HTERT RPE-1 (cell line): ENCODE results near the gene MAST2.
"Not testable (repeated sequence)": the region's sequence is repeated elsewhere in the genome, so short reads cannot be mapped to it uniquely, and the experiment has no call there.

Experiments
- in situ Hi-C: fragments of 300-500 bp; cut with MboI; formaldehyde crosslinking; loops from 4 replicates; pipeline ENCODE4 v1.14.3; 2020; ENCODE audit warnings: low sequenced_read_pairs

The MAST2 gene

DNA sequence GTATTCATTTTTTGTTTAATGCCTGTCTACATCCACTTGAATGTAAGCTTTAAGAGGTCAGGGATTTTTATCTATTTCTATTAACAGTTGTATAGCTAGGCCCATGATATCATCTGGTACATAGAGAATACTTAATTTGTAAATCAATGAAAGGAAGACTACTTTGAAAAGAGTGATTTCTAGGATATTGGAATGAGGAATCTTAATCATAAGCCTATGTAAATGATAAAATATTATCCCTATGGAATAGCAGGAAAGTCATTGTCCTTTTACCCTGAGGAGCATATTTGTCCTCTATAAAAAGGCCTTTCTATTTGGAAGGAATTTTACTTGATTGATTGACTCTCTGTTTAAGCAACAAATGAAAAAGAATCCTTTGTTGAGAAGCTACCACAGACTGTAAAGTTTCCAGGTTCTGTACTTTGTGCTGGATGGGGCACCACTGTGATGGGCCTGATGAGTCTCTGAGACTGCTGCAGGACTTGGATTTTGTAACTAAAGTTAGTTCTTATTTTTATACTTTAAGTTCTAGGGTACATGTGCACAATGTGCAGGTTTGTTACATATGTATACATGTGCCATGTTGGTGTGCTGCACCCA is 53.8 kb downstream of the MAST2 start:
- in situ Hi-C loops = no loop called here

DNA sequence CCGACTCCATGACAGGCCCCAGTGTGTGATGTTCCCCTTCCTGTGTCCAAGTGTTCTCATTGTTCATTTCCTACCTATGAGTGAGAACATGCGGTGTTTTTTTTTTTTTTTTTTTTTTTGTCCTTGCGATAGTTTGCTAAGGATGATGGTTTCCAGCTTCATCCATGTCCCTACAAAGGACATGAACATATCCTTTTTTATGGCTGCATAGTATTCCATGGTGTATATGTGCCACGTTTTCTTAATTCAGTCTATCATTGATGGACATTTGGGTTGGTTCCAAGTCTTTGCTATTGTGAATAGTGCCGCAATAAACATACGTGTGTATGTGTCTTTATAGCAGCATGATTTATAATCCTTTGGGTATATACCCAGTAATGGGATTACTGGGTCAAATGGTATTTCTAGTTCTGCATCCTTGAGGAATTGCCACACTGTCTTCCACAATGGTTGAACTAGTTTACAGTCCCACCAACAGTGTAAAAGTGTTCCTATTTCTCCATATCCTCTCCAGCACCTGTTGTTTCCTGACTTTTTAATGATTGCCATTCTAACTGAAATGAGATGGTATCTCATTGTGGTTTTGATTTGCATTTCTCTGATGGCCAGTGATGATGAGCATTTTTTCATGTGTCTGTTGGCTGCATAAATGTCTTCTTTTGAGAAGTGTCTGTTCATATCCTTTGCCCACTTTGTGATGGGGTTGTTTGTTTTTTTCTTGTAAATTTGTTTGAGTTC is 54.5 kb downstream of the MAST2 start:
- in situ Hi-C loops = not testable (repeated sequence)

DNA sequence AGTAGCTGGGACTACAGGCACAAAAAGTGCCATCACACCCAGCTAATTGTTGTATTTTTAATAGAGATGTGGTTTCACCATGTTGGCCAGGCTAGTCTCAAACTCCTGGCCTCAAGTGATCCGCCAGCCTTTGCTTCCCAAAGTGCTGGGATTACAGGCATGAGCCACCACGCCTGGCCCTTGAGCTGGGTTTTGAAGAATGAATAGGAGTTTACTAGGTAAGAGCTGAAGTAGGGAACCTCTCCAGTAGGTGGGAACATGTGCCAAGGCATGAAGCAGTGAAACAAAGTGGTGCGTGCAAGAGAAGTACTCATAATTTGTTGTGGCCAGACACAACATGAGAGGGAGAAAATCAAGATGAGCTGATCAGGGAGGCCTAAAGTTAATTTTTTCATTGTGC is 55.8 kb downstream of the MAST2 start:
- in situ Hi-C loops = no loop called here

DNA sequence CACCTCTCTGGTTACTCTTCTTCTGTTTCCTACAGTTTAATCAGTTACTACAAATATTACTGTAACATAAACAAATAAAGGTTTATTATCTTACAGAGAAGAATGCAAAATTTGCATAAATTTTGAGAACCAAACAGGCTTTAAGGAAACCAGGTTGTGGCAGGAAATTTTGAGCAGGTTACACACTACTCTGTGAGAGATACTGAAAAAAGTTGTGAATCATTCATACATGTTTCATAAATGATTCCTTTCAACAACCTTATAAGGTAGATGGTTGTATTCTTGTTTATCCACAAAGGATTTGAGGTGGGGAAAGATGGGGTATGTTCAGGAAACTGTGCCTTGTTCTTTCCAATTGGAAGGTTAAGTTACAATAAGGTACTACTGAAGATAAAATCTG is 58.6 kb downstream of the MAST2 start:
- in situ Hi-C loops = no loop called here

DNA sequence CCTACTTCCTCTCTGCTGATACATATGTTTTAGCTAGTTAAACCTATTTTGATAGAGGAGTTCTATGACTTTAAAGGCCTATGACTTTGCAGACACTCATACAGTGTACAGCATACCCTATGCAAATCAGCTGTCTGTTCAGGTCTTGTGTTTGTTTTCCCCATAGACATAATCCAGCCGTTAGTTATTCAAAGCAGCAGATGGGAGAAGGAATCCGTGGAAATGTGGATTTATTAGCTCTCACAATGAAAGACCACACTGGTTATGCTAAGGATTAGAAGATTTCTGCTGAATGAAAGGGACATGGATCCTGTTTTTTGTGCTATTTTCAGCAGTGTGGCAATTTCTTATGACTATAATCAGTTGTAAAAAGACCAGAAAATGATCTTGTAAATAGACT is 59.8 kb downstream of the MAST2 start:
- in situ Hi-C loops = no loop called here

DNA sequence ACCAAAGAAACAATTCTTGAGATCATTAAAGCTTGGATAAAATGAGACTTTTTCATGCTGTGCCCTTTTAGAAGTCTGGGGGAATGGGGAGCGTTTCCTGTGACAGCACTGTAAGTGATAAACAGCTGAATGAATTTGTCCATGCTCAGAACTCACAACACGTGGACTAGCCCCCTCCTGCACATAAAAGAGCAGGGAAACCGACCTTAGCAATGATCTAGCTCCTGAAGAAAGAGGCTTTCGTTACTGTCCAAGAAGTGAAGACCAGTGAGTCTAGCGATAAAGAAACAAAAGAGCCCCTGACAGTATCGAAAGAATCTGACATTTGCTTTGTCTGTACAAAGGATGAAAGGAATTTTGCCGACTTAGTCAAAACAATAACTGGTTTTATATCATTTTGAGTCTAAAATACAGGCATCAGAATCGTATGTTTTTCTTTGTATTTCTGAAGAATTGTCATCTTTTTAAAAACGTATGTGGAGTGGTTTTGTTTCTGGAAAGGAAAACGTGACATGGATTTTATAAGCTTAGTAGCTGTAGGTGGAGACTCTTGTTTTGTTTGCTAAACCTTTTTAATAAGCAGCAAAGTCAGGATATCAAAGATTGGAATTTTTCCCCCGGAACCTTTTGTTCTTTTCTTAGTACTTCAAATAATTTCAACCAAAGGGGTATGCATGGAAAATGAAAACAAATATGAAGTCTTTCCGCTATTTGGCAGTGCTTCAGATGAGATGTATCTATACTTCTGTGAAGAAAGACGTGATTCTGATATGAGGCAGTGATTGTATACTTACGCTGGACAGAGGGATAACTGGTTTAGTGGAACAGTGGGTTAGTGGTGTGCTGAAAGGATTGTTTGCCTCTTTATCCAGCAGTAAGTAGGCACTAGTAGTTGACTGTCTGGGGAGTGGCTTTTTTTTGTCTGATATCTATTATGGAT is 61.0 kb downstream of the MAST2 start:
- in situ Hi-C loops = no loop called here

DNA sequence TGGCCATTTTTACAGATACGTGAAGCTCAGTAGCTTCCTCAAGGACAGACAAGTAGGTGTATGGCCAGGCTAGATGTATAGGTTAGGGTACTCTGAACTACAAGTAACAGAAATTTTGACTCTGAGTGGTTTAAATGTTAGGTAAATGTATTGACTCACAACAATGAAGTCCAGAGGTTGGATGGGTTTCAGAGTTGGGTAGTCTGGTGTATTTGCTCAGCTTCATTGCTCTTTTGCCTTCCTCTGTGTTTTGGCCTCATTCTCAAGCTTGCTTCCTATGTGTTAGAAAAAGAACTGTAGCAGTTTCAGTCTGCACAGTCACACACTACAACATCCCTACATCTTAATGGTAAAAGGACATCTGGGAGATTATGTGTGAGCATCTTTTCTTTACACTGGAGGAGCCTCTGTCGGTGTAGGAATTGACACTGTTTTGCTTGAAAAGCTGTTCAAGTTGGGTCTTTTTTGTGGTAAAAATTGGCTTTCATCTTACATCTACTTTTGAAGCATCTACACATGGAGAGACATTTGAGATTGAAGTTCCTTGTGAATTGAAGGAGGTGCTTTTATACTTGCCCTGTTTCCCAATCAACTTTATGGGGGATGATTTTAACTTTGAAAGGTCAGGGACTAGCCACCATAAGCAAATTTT is 64.4 kb downstream of the MAST2 start:
- in situ Hi-C loops = no loop called here

DNA sequence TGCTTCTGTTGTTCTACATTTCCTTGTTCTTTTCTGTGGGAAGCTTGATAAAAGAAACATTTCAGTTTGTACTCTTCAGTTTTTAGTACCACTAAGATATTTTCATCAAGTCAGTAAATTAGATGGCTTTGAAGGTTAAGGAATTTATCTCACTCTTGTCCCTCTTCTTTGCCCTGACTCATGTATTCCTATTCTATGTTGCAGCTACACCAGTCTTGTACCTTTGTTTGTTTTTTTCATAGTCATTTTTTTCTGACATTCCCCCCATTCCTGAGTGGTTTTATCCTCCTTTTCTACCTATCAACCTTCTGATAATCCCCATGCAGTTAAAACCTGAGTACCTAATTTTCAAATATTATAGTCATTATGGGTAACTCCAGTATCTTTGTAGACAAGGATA is 65.4 kb downstream of the MAST2 start:
- in situ Hi-C loops = no loop called here

DNA sequence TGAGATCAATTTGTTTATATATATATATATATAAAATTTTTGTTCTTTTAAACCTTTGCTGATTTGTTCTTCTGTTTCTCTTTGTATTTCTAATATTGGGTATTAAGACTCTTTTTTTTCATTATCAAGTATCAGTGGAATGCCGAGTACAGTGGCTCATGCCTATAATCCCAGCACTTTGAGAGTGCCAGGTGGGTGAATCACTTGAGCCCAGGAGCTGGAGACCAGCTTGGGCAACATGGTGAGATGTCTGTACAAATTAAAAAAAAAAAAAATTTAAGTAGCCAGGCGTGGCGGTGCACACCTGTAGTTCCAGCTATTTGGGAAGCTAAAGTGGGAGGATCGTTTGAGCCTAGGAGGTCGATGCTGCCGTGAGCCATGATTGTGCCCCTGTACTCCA is 67.1 kb downstream of the MAST2 start:
- in situ Hi-C loops = no loop called here

DNA sequence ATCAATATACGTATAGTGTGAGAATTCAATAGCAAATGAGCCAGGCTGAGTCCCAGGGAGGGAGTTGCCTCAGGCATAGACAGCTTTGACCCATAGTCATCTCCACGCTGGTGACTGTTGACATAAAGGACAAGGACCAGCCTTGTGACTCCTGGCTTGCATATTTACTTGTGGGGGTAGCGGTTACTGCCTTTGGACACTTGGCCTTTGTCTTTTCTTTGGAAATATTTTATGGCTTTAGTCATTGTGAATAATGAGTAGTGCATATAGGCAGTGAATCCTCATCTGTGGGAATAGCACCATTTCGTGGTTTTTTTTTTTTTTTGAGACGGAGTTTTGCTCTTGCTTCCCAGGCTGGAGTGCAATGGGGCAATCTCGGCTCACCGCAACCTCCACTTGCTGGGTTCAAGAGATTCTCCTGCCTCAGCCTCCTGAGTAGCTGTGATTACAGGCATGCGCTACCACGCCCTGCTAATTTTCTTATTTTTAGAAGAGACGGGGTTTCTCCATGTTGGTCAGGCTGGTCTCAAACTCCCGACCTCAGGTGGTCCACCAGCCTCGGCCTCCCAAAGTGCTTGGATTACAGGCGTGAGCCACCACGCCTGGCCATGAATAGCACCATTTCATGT is 68.9 kb downstream of the MAST2 start:
- in situ Hi-C loops = not testable (repeated sequence)

DNA sequence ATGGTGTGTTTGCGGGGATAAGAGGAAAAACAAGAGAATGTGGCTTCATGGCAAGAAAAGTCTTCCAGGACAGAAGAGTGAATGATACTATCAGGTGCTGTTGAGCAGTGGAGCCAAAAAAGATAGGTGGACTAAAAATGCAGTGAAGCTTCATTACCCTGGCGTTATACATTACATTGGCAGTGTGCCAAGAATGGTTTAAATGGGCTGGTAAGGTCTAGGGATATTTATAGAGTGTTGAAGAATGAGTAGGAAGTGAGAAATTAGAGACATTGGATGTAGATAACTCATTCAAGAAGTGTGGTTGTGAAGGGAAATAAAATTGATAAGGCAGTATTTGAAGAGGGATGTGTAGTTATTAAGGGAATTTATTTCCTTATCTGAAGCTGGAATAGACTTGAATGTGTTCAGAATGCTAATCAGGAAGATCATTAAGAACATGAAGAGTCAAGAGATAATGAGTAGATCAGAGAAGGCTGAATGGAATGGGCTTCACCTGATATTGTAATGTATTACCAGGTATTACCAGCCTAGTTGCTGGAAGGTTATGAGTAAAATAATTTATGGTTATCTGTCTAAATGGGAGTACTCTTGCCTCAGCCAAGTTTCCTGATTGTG is 72.7 kb downstream of the MAST2 start:
- in situ Hi-C loops = no loop called here

DNA sequence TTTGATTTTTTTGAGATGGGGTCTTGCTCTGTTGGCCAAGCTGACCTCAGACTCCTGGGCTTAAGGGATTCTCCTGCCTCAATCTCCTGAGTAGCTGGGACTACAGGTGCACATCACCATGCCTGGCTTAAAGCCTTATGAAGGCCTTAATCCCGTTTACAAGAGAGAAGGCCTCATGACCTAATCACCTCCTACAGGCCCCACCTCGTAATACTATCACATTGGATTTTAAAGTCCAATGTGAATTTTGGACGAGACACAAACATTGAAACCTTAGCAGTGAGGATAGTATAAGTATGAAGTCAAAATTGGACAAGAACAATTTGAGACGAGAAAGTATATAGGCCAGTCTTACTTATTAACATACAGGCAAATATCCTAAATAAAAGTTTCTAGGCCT is 73.9 kb downstream of the MAST2 start:
- in situ Hi-C loops = no loop called here

DNA sequence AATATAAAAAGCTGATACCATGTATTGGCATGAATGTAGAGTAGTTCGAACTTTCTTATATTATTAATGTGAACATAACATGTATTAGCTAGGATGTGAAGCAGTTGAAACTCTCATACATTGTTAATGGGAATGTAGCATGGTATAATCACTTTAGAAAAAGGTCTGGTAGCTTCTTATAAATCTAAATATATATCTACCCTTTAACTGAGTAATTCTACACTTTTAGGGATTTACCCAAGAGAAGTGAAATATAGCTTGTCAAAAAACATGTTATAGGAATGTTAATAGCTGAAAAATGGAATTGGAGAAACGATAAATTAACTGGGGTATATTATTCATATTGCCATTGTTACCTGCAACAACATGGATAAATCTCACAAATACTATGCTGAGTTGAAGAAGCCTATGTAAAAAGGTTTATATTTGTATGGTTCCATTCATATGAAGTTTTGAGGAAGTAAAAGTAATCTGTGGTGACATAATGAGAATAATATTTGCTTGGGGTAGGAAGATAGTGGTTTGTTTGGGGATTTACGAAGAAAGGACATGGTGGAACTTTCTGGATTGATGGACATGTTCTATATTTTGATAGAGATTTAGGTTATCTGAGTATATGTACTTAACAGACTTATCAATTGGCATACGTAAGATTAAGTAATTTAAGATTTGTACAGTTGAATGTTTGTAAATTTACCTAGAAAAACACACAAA is 76.6 kb downstream of the MAST2 start:
- in situ Hi-C loops = no loop called here

DNA sequence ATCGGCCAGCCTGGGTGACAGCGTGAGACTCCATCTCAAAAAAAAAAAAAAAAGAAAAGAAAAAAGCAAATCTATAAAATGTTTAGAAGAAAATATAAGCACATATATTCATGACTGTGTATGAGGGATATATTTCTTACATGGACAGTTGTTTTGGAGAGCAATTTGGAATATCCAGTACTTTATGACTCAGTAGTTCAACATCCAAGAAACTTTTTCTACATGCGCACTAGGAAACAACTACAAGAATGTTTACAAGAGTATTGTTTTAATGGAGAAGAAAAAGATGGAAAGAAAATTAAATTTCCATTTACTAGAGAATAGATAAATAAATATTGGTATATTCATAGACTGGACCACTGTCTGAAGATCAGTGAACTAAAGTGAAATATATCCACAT is 77.5 kb downstream of the MAST2 start:
- in situ Hi-C loops = no loop called here

DNA sequence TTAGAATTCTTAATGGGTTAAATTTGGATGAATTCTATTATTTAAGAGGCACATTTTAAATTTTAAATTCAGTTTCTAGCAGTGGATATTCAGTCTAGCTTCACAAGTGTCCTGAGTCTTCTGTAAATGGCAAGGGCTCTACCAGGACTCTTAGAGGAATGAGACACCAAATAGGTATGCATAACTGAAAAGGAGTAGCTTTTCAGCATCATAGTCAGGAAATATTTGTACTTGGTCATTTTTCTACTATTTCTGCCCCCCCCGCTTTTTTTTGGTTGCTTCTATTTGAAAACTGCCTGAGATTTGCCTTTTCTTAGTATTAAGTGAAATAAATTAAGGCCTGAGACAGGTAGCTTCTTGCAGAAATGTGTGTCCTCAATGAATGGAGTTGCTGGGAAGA is 80.2 kb downstream of the MAST2 start:
- in situ Hi-C loops = no loop called here

DNA sequence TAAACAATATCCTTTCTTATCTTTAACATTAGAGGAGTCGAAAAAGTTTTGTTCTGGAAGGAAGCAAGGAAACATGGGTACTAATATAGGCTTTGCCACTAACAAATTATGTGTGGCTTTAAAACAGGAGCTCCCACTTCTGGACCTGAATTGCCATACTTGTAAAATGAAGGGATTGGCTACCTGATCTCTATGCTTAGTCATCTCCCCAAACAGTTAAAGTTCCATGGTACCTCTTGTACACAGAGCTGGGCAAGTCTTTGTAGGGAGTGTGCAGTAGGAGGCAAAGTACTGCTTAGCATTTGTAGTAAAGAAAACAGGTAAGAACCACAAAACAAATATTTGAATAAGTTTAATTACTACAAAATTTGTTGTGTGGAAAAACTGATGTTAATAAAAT is 81.3 kb downstream of the MAST2 start:
- in situ Hi-C loops = no loop called here

DNA sequence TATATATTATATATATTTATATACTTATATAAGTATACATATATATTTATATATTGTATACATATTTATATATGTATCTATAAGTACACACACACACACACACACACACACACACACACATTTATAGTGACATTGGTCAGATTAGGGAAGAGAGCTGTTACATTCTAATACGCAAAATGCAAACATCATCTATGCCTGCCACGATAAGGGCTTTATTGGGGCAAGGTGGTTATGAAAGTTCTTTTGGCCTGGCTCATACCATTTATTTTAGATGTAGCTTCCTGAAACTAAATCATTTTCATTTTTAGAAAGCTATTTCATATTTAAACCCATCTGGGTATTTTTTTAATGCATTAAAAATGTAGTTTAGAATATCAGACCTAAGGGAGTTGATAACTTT is 82.8 kb downstream of the MAST2 start:
- in situ Hi-C loops = no loop called here

DNA sequence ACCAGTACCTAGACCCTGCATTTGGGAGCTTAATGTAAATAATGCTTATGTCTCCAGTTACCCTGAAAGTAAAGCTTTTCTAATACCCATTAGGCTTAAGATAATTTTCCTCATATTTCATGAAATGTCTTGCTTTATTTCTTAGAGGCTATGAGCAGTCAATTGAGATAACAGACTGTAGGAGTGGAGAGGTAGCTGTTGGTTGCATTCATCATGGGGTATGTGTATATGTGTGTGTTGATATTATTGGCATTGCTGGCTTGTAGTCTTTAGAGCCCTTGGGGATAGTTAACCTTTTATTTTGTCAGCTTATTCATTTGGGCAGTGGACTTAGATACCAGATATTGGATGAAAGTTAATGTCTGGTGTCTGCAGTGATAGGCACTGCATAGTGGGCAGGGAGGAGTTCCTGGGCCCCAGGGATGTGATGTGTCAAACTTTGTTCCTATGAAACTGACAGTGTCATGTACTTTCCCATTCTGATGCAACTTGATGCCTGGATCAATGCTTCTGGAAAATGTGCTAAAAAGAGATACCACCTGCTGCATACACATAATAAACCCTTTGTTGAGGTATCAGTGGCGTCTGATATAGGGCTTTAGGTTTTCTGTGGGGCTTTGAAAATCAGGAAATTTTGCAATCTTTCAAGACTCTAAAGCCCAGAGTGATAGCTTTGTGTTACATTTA is 83.9 kb downstream of the MAST2 start:
- in situ Hi-C loops = no loop called here

DNA sequence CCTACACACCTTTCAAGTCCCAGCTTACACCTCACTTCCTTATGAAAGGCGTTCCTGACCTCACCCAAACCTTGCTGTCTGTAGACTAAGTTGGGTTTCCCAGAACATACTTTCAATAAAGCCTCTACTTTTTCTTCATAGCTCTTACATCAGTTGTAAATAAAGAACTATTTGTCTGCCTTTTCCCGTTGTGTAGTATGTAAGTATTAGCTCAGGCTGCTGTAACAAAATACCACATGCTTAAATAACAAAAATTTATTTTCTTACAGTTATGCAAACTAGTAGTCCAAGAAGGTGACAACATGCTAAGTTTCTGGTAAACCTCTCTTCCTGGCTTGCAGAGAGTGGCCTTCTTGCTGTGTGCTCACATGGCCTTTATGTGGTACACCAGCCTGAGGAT is 86.7 kb downstream of the MAST2 start:
- in situ Hi-C loops = no loop called here
